Astrocyte (in vitro differentiated cells and primary cell): ENCODE results near the gene RFC2.

Experiments used
- CTCF ChIP-seq: IDR thresholded peaks from 2 replicates; pipeline ENCODE4 v1.5.1; 2011; ENCODE audit warnings: low read depth, mild to moderate bottlenecking, inconsistent platforms, low read length, moderate library complexity; ENCODE audit not compliant: insufficient read depth
- EZH2 ChIP-seq: IDR thresholded peaks from 2 replicates; pipeline ENCODE4 v1.6.1; 2012; ENCODE audit warnings: mild to moderate bottlenecking, low read length, inconsistent platforms; ENCODE audit not compliant: insufficient read depth

- TF ChIP-seq CTCF (no peak), EZH2 (no peak)
These were observed 59.5 kb downstream of the RFC2 start for GRCh38 chr7:74194686-74195085.
